ENCODE data around the gene HS3ST5.

Gene HS3ST5

DNA sequence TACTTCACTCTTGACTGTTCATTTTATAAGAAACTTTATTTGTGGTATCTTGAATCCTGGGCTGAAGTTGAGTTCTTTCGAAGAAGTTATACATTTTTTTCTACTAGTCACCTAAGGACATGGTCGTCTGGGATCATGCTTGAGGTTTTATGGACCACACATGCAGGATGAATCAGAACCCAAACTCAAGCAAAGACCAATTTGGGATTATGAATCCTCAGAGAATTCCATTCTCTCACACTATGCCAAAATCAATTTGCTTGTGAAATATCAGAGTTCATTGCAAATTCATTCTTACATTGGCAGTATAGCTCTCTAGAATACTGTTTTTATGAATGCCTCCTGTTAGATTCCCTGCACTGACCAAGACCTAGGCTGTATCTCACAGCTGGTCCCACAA is 257.6 kb downstream of the HS3ST5 start:
- Histone ChIP-seq H3K36me3 (ENCODE audit: control insufficient read depth in 1 of 2, insufficient read depth in 2 of 2, low read depth in 1 of 2, low read length in 2 of 2) (no peaks in the 10 kb centered on the region), H3K9ac (ENCODE audit: low read length) (no peak overlapping the region)
- WGBS, result 88% methylated on average over 2 of the region's 2 CpGs

DNA sequence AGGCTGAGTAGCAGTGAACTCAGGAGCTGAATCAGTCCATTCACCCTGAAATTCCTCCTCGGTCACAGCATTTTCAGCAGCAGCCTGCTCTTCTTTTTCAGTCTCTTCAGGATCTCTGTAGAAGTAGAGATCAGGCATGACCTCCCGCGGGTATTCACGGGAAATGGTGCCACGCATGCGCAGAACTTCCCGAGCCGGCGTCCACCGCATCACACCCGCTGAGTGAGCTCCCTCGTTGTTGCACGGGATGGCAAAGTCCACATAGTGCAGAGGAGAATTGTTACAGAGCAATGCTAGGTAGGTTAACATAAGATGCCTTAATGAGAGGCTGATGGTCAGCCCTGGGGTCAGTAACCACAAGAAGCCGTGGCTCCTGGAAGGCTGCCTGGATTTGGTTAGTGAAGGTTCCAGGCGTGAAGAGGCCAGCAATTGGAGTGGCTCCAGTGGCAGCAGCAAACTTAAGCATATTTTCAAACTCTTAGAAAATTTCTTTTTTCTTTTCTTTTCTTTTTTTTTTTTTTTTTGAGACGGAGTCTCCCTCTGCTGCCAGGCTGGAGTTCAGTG is 258.4 kb downstream of the HS3ST5 start:
- H3K9ac ChIP-seq (ENCODE audit: low read length), result no peak overlapping the region
- peaks cover 0 to 44% of the 10 kb centered on the region in 2 experiments for H3K27me3 ChIP-seq (ENCODE audit: control insufficient read depth in 1 of 2, insufficient read depth in 1 of 2, low read length in 2 of 2)
- no peak overlapping the region for H2BK12ac ChIP-seq (ENCODE audit: low read length in 2 of 2)
- no peaks in the 10 kb centered on the region for H3K4me1 ChIP-seq (ENCODE audit: control insufficient read depth, insufficient read depth, low read depth, low read length)
- H3K9me3 ChIP-seq (ENCODE audit: control insufficient read depth, low read length), result no peaks in the 10 kb centered on the region
- 97% methylated on average over 15 of the region's 16 CpGs for WGBS
- no peak overlapping the region for H4K91ac ChIP-seq (ENCODE audit: low read length)
- H2BK120ac ChIP-seq (ENCODE audit: low read depth, low read length), result no peak overlapping the region
- no peak overlapping the region for H3K14ac ChIP-seq (ENCODE audit: low read length in 2 of 2)
- H3K23ac ChIP-seq (ENCODE audit: low read length in 2 of 2), result no peak overlapping the region
- DNase-seq, result no peak
- H3K4me3 ChIP-seq (ENCODE audit: insufficient read depth in 1 of 2, low read depth in 1 of 2, low read length in 2 of 2), result no peak overlapping the region
- no peak overlapping the region for H4K8ac ChIP-seq (ENCODE audit: low read length)
- no peak overlapping the region for H3K27ac ChIP-seq (ENCODE audit: low read length, poor library complexity, severe bottlenecking)
- no peaks in the 10 kb centered on the region for H3K36me3 ChIP-seq (ENCODE audit: control insufficient read depth in 1 of 2, insufficient read depth in 2 of 2, low read depth in 1 of 2, low read length in 2 of 2)
- H3K79me1 ChIP-seq (replicated peaks; ENCODE audit: low read length, poor library complexity, severe bottlenecking), result no peaks in the 10 kb centered on the region
- no peak overlapping the region for H2AK5ac ChIP-seq (ENCODE audit: low read length, severe bottlenecking)
- no peak overlapping the region for H3K4ac ChIP-seq (ENCODE audit: low read depth in 1 of 2, low read length in 2 of 2)
- H3K4me2 ChIP-seq (ENCODE audit: low read length, poor library complexity, severe bottlenecking), result no peak overlapping the region
- no peak overlapping the region for H2BK5ac ChIP-seq (ENCODE audit: low read depth, low read length, poor library complexity, severe bottlenecking)
- H2AFZ ChIP-seq (ENCODE audit: low read depth, low read length), result no peak overlapping the region
- no peak overlapping the region for H2BK15ac ChIP-seq (ENCODE audit: low read depth, poor library complexity, severe bottlenecking)
- H3K18ac ChIP-seq (ENCODE audit: low read depth in 1 of 2, low read length in 2 of 2), result no peak overlapping the region

More for the DNA sequence above, 257.6 kb downstream of the HS3ST5 start:
- Histone ChIP-seq H3K4me3 (ENCODE audit: insufficient read depth in 1 of 2, low read depth in 1 of 2, low read length in 2 of 2) (no peak overlapping the region), H3K4me1 (ENCODE audit: control insufficient read depth, insufficient read depth, low read depth, low read length) (no peaks in the 10 kb centered on the region), H2BK12ac (ENCODE audit: low read length in 2 of 2) (no peak overlapping the region), H4K91ac (ENCODE audit: low read length) (no peak overlapping the region), H3K18ac (ENCODE audit: low read depth in 1 of 2, low read length in 2 of 2) (no peak overlapping the region), H2BK120ac (ENCODE audit: low read depth, low read length) (no peak overlapping the region), H3K79me1 (replicated peaks; ENCODE audit: low read length, poor library complexity, severe bottlenecking) (no peaks in the 10 kb centered on the region), H2AFZ (ENCODE audit: low read depth, low read length) (no peak overlapping the region), H3K23ac (ENCODE audit: low read length in 2 of 2) (no peak overlapping the region), H3K14ac (ENCODE audit: low read length in 2 of 2) (no peak overlapping the region), H3K27ac (ENCODE audit: low read length, poor library complexity, severe bottlenecking) (no peak overlapping the region), H4K8ac (ENCODE audit: low read length) (no peak overlapping the region), H3K4ac (ENCODE audit: low read depth in 1 of 2, low read length in 2 of 2) (no peak overlapping the region), H3K4me2 (ENCODE audit: low read length, poor library complexity, severe bottlenecking) (no peak overlapping the region), H3K9me3 (ENCODE audit: control insufficient read depth, low read length) (no peaks in the 10 kb centered on the region), H2BK5ac (ENCODE audit: low read depth, low read length, poor library complexity, severe bottlenecking) (no peak overlapping the region), H3K27me3 (ENCODE audit: control insufficient read depth in 1 of 2, insufficient read depth in 1 of 2, low read length in 2 of 2) (peaks cover 0 to 49% of the 10 kb centered on the region in 2 experiments), H2AK5ac (ENCODE audit: low read length, severe bottlenecking) (no peak overlapping the region), H2BK15ac (ENCODE audit: low read depth, poor library complexity, severe bottlenecking) (no peak overlapping the region)
- DNase-seq, result no peak

GRCh38 chr6:114083251-114083650 is 259.6 kb downstream of the HS3ST5 start:
- no peak overlapping the region for H2BK15ac ChIP-seq (ENCODE audit: low read depth, poor library complexity, severe bottlenecking)
- no peaks in the 10 kb centered on the region for H3K36me3 ChIP-seq (ENCODE audit: control insufficient read depth in 1 of 2, insufficient read depth in 2 of 2, low read depth in 1 of 2, low read length in 2 of 2)
- no peak overlapping the region for H3K14ac ChIP-seq (ENCODE audit: low read length in 2 of 2)
- no peaks in the 10 kb centered on the region for H3K4me1 ChIP-seq (ENCODE audit: control insufficient read depth, insufficient read depth, low read depth, low read length)
- no peak overlapping the region for H3K23ac ChIP-seq (ENCODE audit: low read length in 2 of 2)
- no peak overlapping the region for H3K4ac ChIP-seq (ENCODE audit: low read depth in 1 of 2, low read length in 2 of 2)
- H2AK5ac ChIP-seq (ENCODE audit: low read length, severe bottlenecking), result no peak overlapping the region
- no peaks in the 10 kb centered on the region for H3K9me3 ChIP-seq (ENCODE audit: control insufficient read depth, low read length)
- H3K4me3 ChIP-seq (ENCODE audit: insufficient read depth in 1 of 2, low read depth in 1 of 2, low read length in 2 of 2), result no peak overlapping the region
- no peak overlapping the region for H3K27ac ChIP-seq (ENCODE audit: low read length, poor library complexity, severe bottlenecking)
- no peak overlapping the region for H4K91ac ChIP-seq (ENCODE audit: low read length)
- H3K4me2 ChIP-seq (ENCODE audit: low read length, poor library complexity, severe bottlenecking), result no peak overlapping the region
- no peak overlapping the region for H3K9ac ChIP-seq (ENCODE audit: low read length)
- no peak for DNase-seq
- WGBS, result 77% methylated on average over 2 of the region's 3 CpGs
- H3K18ac ChIP-seq (ENCODE audit: low read depth in 1 of 2, low read length in 2 of 2), result no peak overlapping the region
- no peak overlapping the region for H2BK5ac ChIP-seq (ENCODE audit: low read depth, low read length, poor library complexity, severe bottlenecking)
- no peak overlapping the region for H2BK12ac ChIP-seq (ENCODE audit: low read length in 2 of 2)
- H2AFZ ChIP-seq (ENCODE audit: low read depth, low read length), result no peak overlapping the region
- H3K27me3 ChIP-seq (ENCODE audit: control insufficient read depth in 1 of 2, insufficient read depth in 1 of 2, low read length in 2 of 2), result peaks cover 0 to 38% of the 10 kb centered on the region in 2 experiments
- H3K79me1 ChIP-seq (replicated peaks; ENCODE audit: low read length, poor library complexity, severe bottlenecking), result no peaks in the 10 kb centered on the region
- no peak overlapping the region for H4K8ac ChIP-seq (ENCODE audit: low read length)
- no peak overlapping the region for H2BK120ac ChIP-seq (ENCODE audit: low read depth, low read length)

DNA sequence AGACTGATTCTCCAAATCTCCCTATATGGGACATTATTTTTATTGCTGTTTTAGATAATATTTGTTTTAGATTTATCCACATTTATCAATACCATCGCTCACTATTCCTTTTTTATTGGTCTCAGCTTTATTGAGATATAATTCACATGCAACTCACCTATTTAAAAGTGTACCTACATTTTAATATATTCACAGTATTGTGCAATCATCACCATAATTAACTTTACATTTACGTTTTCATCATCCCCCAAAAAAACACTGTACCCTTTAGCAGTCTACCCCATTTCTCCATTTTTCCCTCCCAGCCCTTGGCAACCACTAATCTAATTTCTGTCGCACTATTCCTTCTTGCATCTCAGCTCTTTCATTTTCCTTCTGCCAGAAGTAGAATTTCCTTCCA is 261.1 kb downstream of the HS3ST5 start:
- Histone ChIP-seq H3K4me1 (ENCODE audit: control insufficient read depth, insufficient read depth, low read depth, low read length) (no peaks in the 10 kb centered on the region), H2AK5ac (ENCODE audit: low read length, severe bottlenecking) (no peak overlapping the region), H4K8ac (ENCODE audit: low read length) (no peak overlapping the region)

More for the DNA sequence above, 261.1 kb downstream of the HS3ST5 start:
- H3K4me2 ChIP-seq (ENCODE audit: low read length, poor library complexity, severe bottlenecking), result no peak overlapping the region
- H3K36me3 ChIP-seq (ENCODE audit: control insufficient read depth in 1 of 2, insufficient read depth in 2 of 2, low read depth in 1 of 2, low read length in 2 of 2), result no peaks in the 10 kb centered on the region
- no peak overlapping the region for H2BK120ac ChIP-seq (ENCODE audit: low read depth, low read length)
- 79% methylated on average over 3 of the region's 3 CpGs for whole genome bisulfite sequencing
- H3K79me1 ChIP-seq (replicated peaks; ENCODE audit: low read length, poor library complexity, severe bottlenecking), result no peaks in the 10 kb centered on the region
- no peak overlapping the region for H3K4me3 ChIP-seq (ENCODE audit: insufficient read depth in 1 of 2, low read depth in 1 of 2, low read length in 2 of 2)
- H2BK12ac ChIP-seq (ENCODE audit: low read length in 2 of 2), result no peak overlapping the region
- H3K27me3 ChIP-seq (ENCODE audit: control insufficient read depth in 1 of 2, insufficient read depth in 1 of 2, low read length in 2 of 2), result peaks cover 0 to 33% of the 10 kb centered on the region in 2 experiments
- H3K18ac ChIP-seq (ENCODE audit: low read depth in 1 of 2, low read length in 2 of 2), result no peak overlapping the region
- H4K91ac ChIP-seq (ENCODE audit: low read length), result no peak overlapping the region
- no peak overlapping the region for H3K14ac ChIP-seq (ENCODE audit: low read length in 2 of 2)
- no peak overlapping the region for H2AFZ ChIP-seq (ENCODE audit: low read depth, low read length)
- no peak for DNase-seq
- no peak overlapping the region for H3K4ac ChIP-seq (ENCODE audit: low read depth in 1 of 2, low read length in 2 of 2)
- no peaks in the 10 kb centered on the region for H3K9me3 ChIP-seq (ENCODE audit: control insufficient read depth, low read length)
- no peak overlapping the region for H3K9ac ChIP-seq (ENCODE audit: low read length)
- no peak overlapping the region for H2BK5ac ChIP-seq (ENCODE audit: low read depth, low read length, poor library complexity, severe bottlenecking)
- H2BK15ac ChIP-seq (ENCODE audit: low read depth, poor library complexity, severe bottlenecking), result no peak overlapping the region
- H3K27ac ChIP-seq (ENCODE audit: low read length, poor library complexity, severe bottlenecking), result no peak overlapping the region
- no peak overlapping the region for H3K23ac ChIP-seq (ENCODE audit: low read length in 2 of 2)
